Measurements from ENCODE around the gene PLCB2. TPM values are rescaled to one million over a fixed set of nuclear protein-coding genes. Genes with fewer than 3 reads are reported as not detected.

PLCB2 gene
- total and polyA plus RNA-seq, 9 of the 15 experiments (the other 6 are each of a cell fraction or from before 2014, with no cell fraction given) = 0.37 to 12.3 (median 8.0) TPM

DNA sequence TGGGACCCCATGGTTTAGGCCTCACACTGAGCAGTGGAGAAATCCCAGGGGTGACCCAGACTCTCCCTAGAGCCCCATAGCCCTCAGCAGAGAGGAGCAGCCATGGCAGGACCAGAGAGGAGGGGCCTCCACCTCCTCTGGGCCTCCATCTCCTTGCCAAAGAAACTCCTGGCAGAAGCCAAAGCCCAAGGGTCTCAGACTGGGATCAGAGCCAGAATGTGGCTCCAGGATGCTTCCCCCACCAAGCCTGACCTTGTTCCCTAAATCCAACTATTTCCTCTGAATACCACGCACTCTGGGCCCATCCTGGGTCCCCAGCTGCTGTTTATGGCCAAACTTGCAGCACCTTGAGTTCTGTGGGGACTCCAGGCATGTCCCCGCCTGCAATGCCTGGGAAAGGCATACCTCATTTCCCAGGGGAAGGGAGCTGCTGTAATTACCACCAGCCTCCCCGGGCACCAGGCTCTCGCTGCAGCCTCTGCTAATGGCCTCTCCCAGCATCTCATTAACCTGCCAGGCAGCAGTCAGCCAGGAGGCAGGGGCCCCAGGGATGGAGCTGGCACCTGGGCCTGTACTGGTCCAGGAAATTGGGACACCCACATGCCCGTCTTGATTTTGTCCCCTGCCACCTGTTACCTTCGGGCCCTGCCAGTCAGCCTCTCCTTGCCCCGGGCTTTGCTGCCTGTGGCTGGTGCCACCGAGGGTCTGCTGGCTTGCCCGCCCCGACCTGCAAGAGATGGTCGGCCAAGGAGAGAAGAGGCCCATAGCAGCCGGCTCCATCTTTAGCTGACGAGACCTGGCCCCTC, 28.4 kb upstream of the PLCB2 start:
- Histone ChIP-seq H3K27me3 (ENCODE audit: control insufficient read depth in 2 of 2, insufficient read depth in 2 of 2, low read length in 2 of 2) (no peaks in the 10 kb centered on the region), H3K27ac (ENCODE audit: extremely low read depth, low read depth, low read length) (no peak overlapping the region), H3K9me1 (ENCODE audit: control insufficient read depth, insufficient read depth, low read length) (no peaks in the 10 kb centered on the region), H3K9me3 (replicated peaks; ENCODE audit: control insufficient read depth, insufficient read depth, low read depth, low read length) (no peaks in the 10 kb centered on the region), H3K36me3 (ENCODE audit: control insufficient read depth, insufficient read depth, low read length) (no peaks in the 10 kb centered on the region; the same call in 2 of the 3 replicates), H3K9ac (ENCODE audit: insufficient read depth in 1 of 2, low read depth in 2 of 2, low read length in 2 of 2) (peak overlapping the region in 1 of 2 experiments; percentile 40; a peak in 1 of 4 replicates), H2AFZ (ENCODE audit: low read depth, low read length) (peak overlapping the region; percentile 20; the same call in 1 of the 2 replicates), H3K79me2 (ENCODE audit: control insufficient read depth, insufficient read depth, low read length) (no peaks in the 10 kb centered on the region), H3K4me1 (replicated peaks in 1 of 2; ENCODE audit: control insufficient read depth in 2 of 2, insufficient read depth in 2 of 2, low read length in 2 of 2) (peaks cover 35 to 73% of the 10 kb centered on the region in 2 experiments), H3K4me3 (no peak overlapping the region), H4K20me1 (replicated peaks; ENCODE audit: control insufficient read depth, insufficient read depth, low read length) (peaks cover 6% of the 10 kb centered on the region; the same call in 1 of the 2 replicates), H3K4me2 (ENCODE audit: insufficient read depth, low read length) (no peak overlapping the region)
- intact Hi-C loops (cut with micrococcal nuclease) = loop anchor here (5.0 kb wide), 1 partner anchor 119 kb away; no protein-coding TSS in a partner anchor
- 57% methylated on average over 9 of the region's 13 CpGs for WGBS (ENCODE audit: insufficient coverage, low coverage, missing lambda C conversion rate)
- no TSS peak for BruUV-seq (replicated peaks)
- in situ Hi-C loops (cut with MboI) = no loop called here
- no peak for DNase-seq (ENCODE audit: extremely low read depth in 1 of 4, low spot score in 3 of 4)
- no peak for ATAC-seq
- CTCF ChIA-PET (ENCODE audit: low intra/inter-chr PET ratio) = interaction anchor here (1.7 to 1.8 kb wide), 2 partner anchors 13 to 57 kb away, joined by 5 to 10 read pairs; partner anchors contain the start of gene INAFM2
- TF ChIP-seq ZFX (CRISPR knock-in tag; IDR thresholded peaks at IDR 0.05) = 0 out of 2 replicates have a peak, but pooled peaks have one; percentile 16
- TF ChIP-seq ZBTB7A (IDR thresholded peaks at IDR 0.05; ENCODE audit: borderline replicate concordance, control insufficient read depth, low read depth, low read length) = 0 out of 2 replicates have a peak, but pooled peaks have one; percentile 2
- TF ChIP-seq MAX (CRISPR knock-in tag; IDR thresholded peaks at IDR 0.05) = no peak
- FAIRE-seq = no peak
- POLR2A ChIA-PET = interaction anchor here (0.5 to 2.2 kb wide), 8 partner anchors 9 to 86 kb away, joined by 3 to 12 read pairs (median 4); partner anchors contain the start of gene INAFM2
